NCI-H446 (cell line): Measurements from ENCODE around the gene ELMO3.
A peak's percentile ranks its signal among the peaks of the same experiment; 100 is the strongest.

Experiments used
- DNase-seq, 2 experiments: peaks; one replicate each; lab custom pipeline; 2025; lab: John Stamatoyannopoulos, UW

Gene ELMO3

GRCh38 chr16:67241008-67241900, 42.3 kb downstream of the ELMO3 start:
- DNase-seq = no peak

GRCh38 chr16:67242138-67242730, 43.3 kb downstream of the ELMO3 start:
- DNase-seq = no peak

- DNase-seq = no peak
These were observed 44.5 kb downstream of the ELMO3 start for GRCh38 chr16:67243481-67243880.

- no peak for DNase-seq
These were observed 45.7 kb downstream of the ELMO3 start for GRCh38 chr16:67244387-67245185.

- no peak for DNase-seq
These were observed 46.3 kb downstream of the ELMO3 start for GRCh38 chr16:67245186-67245585.

- no peak for DNase-seq
These were observed 46.7 kb downstream of the ELMO3 start for GRCh38 chr16:67245674-67246080.

GRCh38 chr16:67246081-67246755, 47.3 kb downstream of the ELMO3 start:
- no peak for DNase-seq

- no peak for DNase-seq
These were observed 47.8 kb downstream of the ELMO3 start for GRCh38 chr16:67246756-67247191.

GRCh38 chr16:67247192-67248072, 48.5 kb downstream of the ELMO3 start, which contains the start of gene FHOD1:
TSS of gene FHOD1 (minus strand) at chr16:67247481. CDS start at chr16:67247410, 71 bp downstream.
- DNase-seq = peak; percentile 42 to 89

GRCh38 chr16:67248073-67248400, 49.1 kb downstream of the ELMO3 start:
- no peak for DNase-seq

- peak in 1 of 2 experiments; percentile 16 for DNase-seq
These were observed 49.7 kb downstream of the ELMO3 start, which contains the start of gene SLC9A5 for GRCh38 chr16:67248401-67249177. TSS of gene SLC9A5 (plus strand) at chr16:67248979. CDS start at chr16:67249015, 36 bp downstream.

GRCh38 chr16:67249178-67250044, 50.5 kb downstream of the ELMO3 start:
- no peak for DNase-seq

GRCh38 chr16:67250045-67250327, 51.1 kb downstream of the ELMO3 start:
- no peak for DNase-seq

- peak; percentile 33 to 76 for DNase-seq
These were observed 53.9 kb downstream of the ELMO3 start for GRCh38 chr16:67252609-67253497.
